ENCODE results near the gene GBX1.

Gene GBX1

DNA sequence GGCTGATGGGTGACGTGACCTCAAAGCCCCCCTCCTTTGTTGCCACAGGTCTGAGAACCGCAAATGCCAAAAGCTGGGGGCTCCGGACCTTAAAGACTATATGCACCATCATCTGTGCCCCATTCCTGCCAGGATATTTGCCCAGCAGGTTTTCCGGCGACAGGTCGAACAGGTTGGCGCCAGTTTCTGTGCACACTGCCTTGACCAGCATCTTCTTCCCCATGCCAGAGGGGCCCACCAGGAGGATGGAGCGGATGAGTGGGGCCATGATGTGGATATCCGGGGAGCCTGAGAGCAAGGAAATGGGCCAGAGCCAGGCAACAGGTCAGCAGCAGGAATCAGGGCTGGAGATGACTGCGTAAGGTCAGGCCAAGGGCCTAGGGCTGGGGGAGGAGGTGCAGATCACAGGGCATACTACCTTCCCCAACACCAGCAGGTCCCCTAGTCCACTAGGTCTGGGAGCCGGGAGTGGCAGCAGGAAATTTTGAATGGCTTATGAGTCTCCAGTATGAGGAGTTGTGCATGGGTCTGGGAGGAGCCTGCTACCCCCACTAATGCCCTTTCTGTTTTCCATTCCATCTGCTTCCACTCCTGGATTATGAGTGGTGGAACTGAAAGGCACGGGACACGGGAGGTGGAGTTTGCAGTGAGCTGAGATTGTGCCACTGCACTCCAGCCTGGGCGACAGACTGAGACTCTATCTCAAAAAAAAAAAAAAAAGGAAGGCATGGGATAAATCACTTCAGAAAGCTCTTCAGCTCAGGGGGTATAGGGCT is 25.9 kb upstream of the GBX1 start:
- no peak for DNase-seq

GRCh38 chr7:151192002-151192539 is 24.6 kb upstream of the GBX1 start:
- DNase-seq, result no peak

GRCh38 chr7:151191544-151191943 is 24.1 kb upstream of the GBX1 start:
- DNase-seq, result no peak

- no peak for DNase-seq
Observed at GRCh38 chr7:151189038-151189437, 21.5 kb upstream of the GBX1 start.

DNA sequence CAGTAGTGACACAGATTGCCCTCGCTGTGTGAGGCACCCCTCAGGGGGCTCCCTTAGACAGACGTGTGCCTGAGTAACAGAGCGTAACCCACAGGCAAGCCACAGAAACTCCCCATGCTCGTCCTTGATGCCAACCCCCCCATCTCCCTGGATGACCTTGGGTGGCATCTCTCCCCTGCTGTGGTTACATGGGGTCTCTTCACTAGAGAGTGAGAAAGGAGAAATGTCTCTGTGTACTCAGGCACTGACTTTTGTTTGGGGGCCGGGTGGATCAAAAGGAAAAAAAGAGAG is 20.7 kb upstream of the GBX1 start:
- no peak for DNase-seq

DNA sequence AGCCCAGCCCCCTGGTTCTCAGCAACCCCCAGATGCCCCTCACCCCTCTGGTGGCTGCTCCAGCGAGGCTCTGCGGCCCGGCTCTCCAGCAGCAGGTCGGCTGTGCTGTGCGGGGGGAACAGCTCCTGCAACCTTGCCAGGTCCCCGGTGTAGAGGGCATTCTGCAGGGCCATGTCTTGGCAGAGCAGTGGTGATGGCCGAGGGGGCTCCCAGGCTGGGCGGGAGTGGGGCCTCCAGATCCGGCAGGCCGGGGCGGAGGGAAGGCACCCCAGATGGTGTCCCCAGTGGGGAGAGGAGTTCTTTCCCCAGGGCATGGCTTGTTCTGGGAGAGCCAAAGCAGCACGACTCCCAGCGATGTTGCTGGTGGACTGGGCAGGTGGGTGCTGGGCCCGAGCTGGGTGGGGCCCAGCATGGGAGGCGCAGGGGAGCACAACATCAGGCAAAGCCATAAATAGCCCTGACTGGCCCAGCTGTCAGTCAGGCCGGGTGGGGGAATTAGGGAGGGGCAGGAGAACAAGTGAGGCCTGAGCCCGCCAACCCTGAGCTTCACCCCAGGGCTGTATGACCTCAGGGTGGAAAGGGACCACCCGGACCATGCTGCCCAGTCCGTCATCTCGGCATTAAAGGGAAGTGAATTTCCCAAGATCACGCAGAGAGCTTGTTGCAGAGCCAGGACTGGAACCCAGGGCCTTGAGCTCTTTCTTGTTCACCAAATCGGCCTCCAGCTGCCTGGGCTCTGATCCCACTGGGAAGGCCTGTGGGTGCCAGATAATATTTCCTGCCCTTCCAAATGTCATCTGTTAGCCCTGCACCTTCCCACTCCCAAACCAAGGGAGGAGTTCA is 20.1 kb upstream of the GBX1 start:
- DNase-seq, result no peak

- DNase-seq, result no peak
Observed at GRCh38 chr7:151186640-151187408, 19.3 kb upstream of the GBX1 start, which contains the start of gene ASB10. ASB10 (minus strand) TSS chr7:151187250; CDS start chr7:151187130, 120 bp downstream.

- no peak for DNase-seq
Observed at GRCh38 chr7:151185762-151186639, 18.5 kb upstream of the GBX1 start.

DNA sequence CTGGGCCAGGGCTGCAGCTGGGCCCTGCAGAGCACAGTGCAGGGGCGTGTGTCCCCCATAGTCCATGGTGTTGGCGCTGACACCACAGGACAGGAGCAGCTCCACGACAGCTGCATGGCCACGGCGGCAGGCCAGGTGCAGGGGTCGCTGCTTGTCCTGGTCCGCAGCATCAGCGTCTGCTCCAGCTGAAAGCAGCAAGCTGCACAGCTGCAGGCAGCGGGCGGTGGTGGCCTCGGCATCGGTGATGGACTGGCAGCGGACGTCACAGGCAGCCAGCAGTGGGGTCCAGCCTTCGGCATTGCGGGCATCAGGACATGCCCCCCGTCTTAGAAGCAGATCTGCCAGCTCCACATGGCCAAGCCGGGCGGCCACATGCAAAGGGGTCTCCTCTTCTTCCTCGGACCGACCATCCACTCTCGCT is 13.5 kb upstream of the GBX1 start:
- DNase-seq, result no peak

- no peak for DNase-seq
Observed at GRCh38 chr7:151179946-151180345, 12.5 kb upstream of the GBX1 start.

- no peak for DNase-seq
Observed at GRCh38 chr7:151179287-151179860, 11.9 kb upstream of the GBX1 start.

- DNase-seq, result no peak
Observed at GRCh38 chr7:151178831-151179230, 11.3 kb upstream of the GBX1 start.

DNA sequence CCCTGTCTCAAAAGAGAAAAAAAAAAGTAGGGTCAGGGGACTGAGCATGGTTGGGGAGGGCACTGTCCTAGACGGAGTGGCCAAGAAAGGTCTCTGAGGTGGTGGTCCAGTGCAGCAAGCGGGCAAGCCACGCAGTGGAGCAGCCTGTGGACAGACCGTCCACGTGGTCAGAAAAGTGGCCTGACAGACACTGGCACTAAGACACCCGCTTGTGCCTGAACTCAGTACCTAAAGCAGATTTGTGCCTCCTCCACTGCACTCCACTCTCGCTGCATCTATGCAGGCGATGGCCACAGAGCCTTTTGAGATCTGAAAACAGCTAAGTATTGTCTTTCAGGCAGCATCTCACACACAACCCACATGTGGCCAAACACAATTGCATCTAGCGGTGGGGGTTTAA is 10.7 kb upstream of the GBX1 start:
- DNase-seq, result no peak

DNA sequence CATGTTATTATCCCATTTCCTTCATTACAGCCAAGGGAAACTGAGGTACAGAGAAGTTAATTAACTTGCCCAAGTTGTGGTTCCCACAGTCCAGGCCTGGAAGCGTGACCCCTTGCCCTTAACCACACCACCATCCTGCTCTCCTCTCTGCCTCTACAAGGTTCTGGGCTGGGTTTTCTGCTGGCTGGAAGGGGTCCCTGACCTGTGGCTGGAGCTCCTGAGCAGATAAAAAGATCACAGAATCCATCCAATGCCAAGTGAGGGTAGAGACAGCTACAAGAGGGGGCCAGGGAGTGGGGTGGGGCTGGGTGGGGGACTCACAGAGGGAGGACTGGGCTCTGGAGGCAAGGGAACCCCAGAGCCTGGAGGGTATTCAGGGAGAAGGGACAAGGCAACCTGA is 9.8 kb upstream of the GBX1 start:
- DNase-seq, result no peak

DNA sequence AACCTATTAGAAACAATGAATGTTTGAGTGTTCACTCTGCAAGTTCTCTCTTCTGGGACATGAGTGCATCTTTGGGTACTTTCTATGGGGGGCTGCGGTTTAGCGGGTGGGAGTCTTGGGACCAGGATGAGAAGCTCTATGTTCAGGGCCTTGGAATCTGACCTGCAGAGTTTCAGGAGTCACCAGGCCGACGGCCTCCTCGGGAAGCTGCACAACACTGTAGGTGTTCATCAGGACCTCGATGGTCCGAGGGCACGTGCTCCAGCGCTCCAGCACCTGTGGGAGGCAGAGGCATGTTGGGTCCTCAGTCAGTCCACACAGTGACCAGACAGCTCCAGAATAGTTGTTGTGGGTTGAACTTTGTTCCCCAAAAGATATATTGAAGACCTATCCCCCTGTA is 8.9 kb upstream of the GBX1 start:
- DNase-seq, result no peak

DNA sequence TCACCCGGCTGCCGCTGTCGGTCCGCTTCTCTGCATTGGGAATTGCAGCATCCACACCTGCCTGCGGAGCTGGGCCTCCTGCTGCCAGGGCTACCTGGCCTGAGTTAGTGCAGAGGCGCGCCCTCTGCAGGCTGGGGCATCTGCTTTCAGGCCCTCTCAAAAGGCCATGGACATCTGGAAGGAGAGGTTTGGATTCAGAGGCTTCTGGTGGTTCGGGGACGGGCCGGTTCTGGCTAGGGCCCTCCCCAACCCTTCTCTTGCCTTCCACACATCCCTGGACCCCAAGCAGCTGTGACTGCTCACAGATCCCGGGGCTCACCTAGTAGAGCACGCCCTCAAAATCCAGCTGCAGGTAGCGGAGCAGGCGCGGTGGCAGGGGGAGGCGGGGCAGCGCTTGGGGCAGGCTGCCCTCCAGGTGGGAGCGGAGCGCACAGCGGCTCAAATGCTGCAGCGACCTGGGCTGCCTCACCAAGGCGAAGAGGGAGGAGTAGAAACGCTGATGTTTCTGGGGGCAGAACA is 8.4 kb upstream of the GBX1 start:
- DNase-seq, result no peak

- no peak for DNase-seq
Observed at GRCh38 chr7:151175047-151175792, 7.7 kb upstream of the GBX1 start.

DNA sequence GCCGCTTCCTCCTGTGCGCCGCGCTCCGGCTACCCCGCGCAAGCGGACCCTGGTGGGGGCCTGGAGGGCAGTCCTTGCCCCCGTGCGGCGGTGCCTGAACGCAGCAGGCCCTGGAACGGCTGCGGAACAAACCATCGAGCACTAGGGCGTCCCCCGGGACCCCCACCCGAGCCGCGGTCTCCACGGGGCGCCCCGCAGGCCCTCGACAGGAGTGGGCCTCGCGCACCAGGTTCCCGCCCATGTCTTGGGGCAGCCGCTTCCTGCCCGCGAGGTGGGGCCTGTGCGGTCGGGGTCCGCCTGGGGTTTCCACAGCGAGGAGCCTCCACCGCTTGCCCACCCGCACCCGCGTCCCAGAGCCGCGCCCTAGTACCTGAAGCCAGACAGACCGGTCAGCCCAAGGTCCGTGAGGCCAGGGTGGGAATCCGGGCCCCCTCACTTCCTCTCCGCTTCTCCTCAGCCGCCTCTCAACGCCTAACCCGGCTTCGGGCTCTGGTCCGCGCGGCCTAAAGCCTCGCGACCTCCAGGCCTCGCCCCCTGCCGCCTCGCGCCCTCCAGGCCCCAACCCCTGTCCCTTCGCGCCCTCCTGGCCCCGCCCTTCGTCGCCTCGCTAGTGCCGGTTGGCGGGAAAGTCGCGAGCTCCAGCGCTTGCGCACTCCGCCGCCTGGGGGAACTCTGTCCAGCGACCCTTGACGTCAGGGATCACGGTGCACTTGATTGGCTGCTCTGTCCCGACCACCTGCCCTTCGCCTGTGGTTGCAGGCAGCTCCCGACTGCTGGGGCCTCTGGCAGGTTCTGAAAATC is 7.0 kb upstream of the GBX1 start:
- no peak for DNase-seq

GRCh38 chr7:151173386-151174245 is 6.1 kb upstream of the GBX1 start:
- DNase-seq, result no peak
